Kidney epithelial cell (primary cell): ENCODE results near the gene EPHB4. TPM values are rescaled to one million over a fixed set of nuclear protein-coding genes. Genes with fewer than 3 reads are reported as not detected.
A peak's percentile ranks its signal among the peaks of the same experiment; 100 is the strongest.

Experiments used
- DNase-seq: peaks from one replicate; pipeline ENCODE4 v3.0.0-alpha.2; 2010; ENCODE audit warnings: low read depth
- H3K27me3 ChIP-seq: 2 replicates; pipeline ENCODE4 v1.6.0; 2011; ENCODE audit warnings: low read length; ENCODE audit not compliant: control insufficient read depth, insufficient read depth
- H3K36me3 ChIP-seq: 2 replicates; pipeline ENCODE4 v1.5.1; 2011; ENCODE audit warnings: low read length; ENCODE audit not compliant: control insufficient read depth, insufficient read depth
- H3K4me3 ChIP-seq: 2 replicates; pipeline ENCODE4 v1.5.1; 2011; ENCODE audit warnings: low read depth, mild to moderate bottlenecking, control low read depth, low read length
- total RNA-seq: library from RNA; depleted of rRNA; stranded (reverse); fragments of >200 nt; gene quantifications from 2 replicates; pipeline ENCODE4 v1.2.3, GENCODE V29; 2015
- TF ChIP-seq, protein P1 (sequence below): IDR thresholded peaks from 2 replicates; pipeline ENCODE4 v1.5.1; 2011; ENCODE audit warnings: mild to moderate bottlenecking, moderate library complexity, low read length, control low read depth, inconsistent platforms; ENCODE audit not compliant: insufficient read depth, poor library complexity, severe bottlenecking

Gene EPHB4
- total RNA-seq, 1 donor from 2014 or later, result 138 TPM

DNA sequence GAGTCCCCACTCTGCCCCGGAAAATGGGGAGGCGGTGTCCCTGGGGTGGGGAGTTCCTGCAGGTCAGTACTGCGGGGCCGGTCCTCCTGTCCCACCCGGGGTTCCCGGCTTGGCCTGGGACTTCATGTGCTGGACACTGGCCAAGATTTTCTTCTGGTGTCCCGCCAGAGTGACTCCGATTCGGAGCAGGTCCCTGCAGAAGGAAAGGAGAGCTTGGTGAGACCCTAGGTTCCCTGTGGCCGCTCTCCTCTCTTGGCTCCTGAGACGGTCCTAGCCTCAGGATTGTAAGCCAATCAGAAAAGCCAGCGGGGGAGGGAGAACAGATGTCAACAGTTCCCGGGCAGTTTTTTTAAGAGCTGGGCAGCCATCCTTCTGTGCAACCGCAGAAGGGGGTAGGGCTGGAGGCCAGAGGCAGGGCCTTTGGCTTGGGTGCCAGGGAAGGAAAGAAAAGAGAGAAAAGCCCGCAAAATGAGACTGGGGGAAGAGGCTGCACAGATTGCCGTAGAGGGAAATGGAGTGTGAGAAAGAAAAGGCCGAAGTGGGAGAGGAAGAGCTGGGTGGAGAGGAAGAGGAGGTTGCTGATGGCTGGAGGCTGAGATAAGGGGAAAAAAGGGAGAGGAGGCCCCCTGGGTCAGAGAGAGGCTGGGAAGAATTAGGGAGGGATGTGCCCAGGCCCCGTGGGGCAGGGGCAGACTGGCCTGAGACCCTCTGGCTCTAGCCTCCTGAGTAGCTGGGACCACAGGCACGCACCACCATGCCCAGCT, 23.7 kb downstream of the EPHB4 start:
- Histone ChIP-seq H3K4me3 (no peak overlapping the region), H3K27me3 (no peaks in the 10 kb centered on the region), H3K36me3 (peaks cover 4% of the 10 kb centered on the region)
- DNase-seq, result peak; percentile 70
- TF ChIP-seq, protein P1, sequence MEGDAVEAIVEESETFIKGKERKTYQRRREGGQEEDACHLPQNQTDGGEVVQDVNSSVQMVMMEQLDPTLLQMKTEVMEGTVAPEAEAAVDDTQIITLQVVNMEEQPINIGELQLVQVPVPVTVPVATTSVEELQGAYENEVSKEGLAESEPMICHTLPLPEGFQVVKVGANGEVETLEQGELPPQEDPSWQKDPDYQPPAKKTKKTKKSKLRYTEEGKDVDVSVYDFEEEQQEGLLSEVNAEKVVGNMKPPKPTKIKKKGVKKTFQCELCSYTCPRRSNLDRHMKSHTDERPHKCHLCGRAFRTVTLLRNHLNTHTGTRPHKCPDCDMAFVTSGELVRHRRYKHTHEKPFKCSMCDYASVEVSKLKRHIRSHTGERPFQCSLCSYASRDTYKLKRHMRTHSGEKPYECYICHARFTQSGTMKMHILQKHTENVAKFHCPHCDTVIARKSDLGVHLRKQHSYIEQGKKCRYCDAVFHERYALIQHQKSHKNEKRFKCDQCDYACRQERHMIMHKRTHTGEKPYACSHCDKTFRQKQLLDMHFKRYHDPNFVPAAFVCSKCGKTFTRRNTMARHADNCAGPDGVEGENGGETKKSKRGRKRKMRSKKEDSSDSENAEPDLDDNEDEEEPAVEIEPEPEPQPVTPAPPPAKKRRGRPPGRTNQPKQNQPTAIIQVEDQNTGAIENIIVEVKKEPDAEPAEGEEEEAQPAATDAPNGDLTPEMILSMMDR, result no peak

DNA sequence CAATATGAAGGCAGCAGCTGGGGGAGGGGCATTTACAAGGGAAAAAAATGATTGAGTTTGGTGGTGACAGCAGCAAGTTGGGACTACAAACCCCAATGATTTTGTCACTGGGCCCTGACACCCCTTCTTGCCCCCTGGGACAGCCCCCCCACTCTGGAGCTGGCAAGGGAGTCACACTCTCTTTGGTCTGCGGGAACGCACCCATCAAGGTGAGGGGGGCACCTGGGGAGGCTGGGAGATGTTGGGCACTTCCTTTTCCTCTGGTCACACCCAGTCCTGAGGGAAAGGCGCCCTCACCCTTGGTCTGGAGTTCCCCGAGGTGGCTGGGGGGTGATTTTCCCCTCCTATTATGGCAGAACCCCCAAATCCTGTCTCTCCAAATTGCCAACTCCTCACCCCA, 24.4 kb downstream of the EPHB4 start:
- TF ChIP-seq, protein P1, result no peak
- peaks cover 4% of the 10 kb centered on the region for H3K36me3 ChIP-seq
- H3K27me3 ChIP-seq, result no peaks in the 10 kb centered on the region
- no peak overlapping the region for H3K4me3 ChIP-seq
- DNase-seq, result no peak

DNA sequence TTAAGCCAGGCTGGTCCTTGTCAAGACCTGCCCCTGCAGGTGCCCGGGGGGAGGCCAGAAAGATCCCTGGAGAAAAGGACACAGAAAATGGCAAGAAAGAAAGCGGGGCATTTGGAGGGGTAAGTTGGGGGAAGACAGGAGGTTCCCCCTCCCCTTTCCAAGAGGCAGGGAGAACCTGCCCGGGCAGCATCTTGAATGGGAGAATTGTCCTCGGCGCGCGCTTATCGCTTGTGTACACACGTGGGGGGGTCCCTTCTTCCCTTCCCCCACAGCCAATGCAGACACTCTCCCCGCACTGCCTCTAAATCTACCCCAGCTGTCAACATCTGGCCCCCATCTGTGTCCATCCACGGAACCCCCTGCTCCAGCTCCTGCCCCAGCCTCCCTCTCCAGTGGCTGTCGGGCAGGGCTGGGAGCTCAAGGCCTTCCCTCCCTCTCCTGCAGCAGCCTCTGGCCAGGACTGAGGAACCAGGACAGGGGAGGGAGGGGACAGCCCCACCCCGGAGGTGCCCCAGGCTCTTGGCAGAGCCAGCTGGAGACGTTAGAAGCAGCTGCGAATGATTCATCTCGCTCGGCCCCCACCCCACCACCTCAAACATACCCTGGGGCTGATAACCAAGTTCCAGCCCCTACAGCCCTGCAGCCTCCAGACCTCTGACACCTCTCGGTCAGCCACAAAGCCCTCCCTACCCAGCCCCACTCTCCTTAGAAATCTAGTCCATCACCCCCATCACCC, 25.3 kb downstream of the EPHB4 start:
- no peak overlapping the region for H3K4me3 ChIP-seq
- peaks cover 1% of the 10 kb centered on the region for H3K36me3 ChIP-seq
- peak; percentile 70 for DNase-seq
- TF ChIP-seq, protein P1, result no peak
- no peaks in the 10 kb centered on the region for H3K27me3 ChIP-seq

DNA sequence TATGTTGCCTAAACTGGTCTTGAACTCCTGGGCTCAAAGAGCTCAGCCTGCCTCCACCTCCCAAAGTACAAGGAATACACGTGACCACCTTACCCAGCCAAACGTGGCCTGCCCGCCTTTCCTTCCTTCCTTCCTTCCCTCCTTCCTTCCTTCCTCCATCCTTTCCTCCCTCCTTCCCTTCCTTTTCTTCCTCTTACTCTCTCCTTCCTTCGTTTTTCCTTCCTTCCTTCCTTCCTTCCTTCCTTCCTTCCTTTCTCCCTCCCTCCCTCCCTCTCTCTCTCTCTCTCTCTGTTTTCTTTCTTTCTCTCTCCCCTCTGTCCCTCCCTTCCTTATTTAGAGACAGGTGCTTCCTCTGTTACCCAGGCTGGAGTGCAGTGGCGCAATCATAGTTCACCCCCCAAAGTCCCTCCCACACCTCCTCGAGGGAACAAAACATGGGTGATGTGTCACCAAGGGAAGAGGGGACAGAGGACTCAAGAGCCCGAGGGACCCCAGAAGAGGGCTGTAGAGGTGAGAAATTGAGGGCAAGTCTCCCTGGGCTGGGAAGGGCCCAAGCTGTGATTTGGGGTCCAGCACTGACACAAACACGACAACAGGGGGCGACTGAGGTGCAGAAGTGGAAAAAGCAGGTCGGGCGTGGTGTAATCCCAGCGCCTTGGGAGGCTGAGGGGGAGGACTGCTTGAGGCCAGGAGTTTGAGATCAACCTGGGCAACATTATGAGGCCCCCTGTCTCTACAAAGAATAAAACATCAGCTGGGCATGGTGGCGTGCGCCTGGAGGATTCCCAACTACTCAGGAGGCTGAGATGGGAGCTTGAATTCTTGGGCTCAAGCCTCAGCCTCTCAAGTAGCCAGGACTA, 28.1 kb downstream of the EPHB4 start:
- no peaks in the 10 kb centered on the region for H3K36me3 ChIP-seq
- TF ChIP-seq, protein P1, result peak; percentile 80
- no peak for DNase-seq
- H3K27me3 ChIP-seq, result peaks cover 3% of the 10 kb centered on the region
- H3K4me3 ChIP-seq, result no peak overlapping the region

DNA sequence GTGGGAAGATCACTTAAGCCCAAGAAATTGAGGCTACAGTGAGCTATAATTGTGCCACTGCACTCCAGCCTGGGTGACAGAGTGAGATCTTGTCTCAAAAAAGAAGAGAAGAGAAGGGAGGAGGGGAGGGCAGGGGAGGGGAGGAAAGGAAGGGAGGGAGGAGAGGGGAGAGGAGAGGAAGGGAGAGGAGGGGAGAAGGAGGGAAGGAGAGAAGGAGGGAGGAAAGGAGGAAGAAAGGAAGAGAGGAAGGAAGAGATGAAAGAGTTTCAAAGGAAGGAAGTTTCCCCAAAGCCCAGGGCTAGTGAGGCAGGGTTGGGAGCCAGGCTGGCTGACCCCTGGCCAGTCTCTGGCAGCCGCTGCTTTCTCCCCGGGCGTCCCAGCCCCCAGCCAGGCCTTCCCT, 32.6 kb downstream of the EPHB4 start:
- no peak overlapping the region for H3K4me3 ChIP-seq
- no peaks in the 10 kb centered on the region for H3K36me3 ChIP-seq
- DNase-seq, result no peak
- TF ChIP-seq, protein P1, result no peak
- peaks cover 3% of the 10 kb centered on the region for H3K27me3 ChIP-seq
